OCI-LY7 (cell line): ENCODE results near the gene HORMAD2. TPM values are rescaled to one million over a fixed set of nuclear protein-coding genes. Genes with fewer than 3 reads are reported as not detected.

ENCODE experiments used
- BruUV-seq: library from RNA; stranded (reverse); fragments of 400-500 nt; replicated peaks from 2 replicates; lab custom pipeline; 2021; lab: Mats Ljungman, UMichigan
- CTCF ChIA-PET: fragments of 300-600 bp; sonication (Branson Sonifier 250); formaldehyde crosslinking; loops from one replicate; lab custom pipeline; 2022; ENCODE audit warnings: antibody characterized with exemption; ENCODE audit not compliant: unreplicated experiment; lab: Charles Lee
- POLR2A ChIA-PET: fragments of 300-600 bp; sonication (Branson Sonifier 250); formaldehyde crosslinking; loops from one replicate; lab custom pipeline; 2022; ENCODE audit warnings: antibody characterized with exemption; lab: Charles Lee
- DNase-seq: peaks from one replicate; pipeline ENCODE4 v3.0.0-alpha.2; 2015; ENCODE audit warnings: low spot score
- H2AFZ ChIP-seq: fragments of 200-600 bp; sonication (generic), shearing (Covaris generic); 2 replicates; pipeline ENCODE4 v1.6.1; 2014; ENCODE audit warnings: mild to moderate bottlenecking, antibody characterized with exemption, low read length, moderate library complexity
- H3K27ac ChIP-seq: fragments of 200-600 bp; sonication (generic); 2 replicates; pipeline ENCODE4 v1.5.1; 2014; ENCODE audit warnings: mixed run types, low read depth, mild to moderate bottlenecking, moderate library complexity, low read length, inconsistent platforms; ENCODE audit not compliant: poor library complexity, severe bottlenecking
- H3K36me3 ChIP-seq: fragments of 200-600 bp; sonication (generic); 2 replicates; pipeline ENCODE4 v1.6.1; 2014; ENCODE audit warnings: mild to moderate bottlenecking, antibody characterized with exemption, low read length, moderate library complexity, mixed read lengths; ENCODE audit not compliant: insufficient read depth
- H3K4me1 ChIP-seq: fragments of 200-600 bp; sonication (generic); 2 replicates; pipeline ENCODE4 v1.5.1; 2014; ENCODE audit warnings: mild to moderate bottlenecking, low read length; ENCODE audit not compliant: insufficient read depth, poor library complexity, severe bottlenecking
- H3K4me2 ChIP-seq: fragments of 200-600 bp; sonication (generic); 2 replicates; pipeline ENCODE4 v1.6.1; 2014; ENCODE audit warnings: mild to moderate bottlenecking, low read length
- H3K4me3 ChIP-seq: fragments of 200-600 bp; sonication (generic); 2 replicates; pipeline ENCODE4 v1.5.1; 2014; ENCODE audit warnings: mild to moderate bottlenecking, low read depth, low read length; ENCODE audit not compliant: poor library complexity, severe bottlenecking
- H3K79me2 ChIP-seq: fragments of 200-600 bp; sonication (generic); 2 replicates; pipeline ENCODE4 v1.6.1; 2016; ENCODE audit warnings: low read depth, mild to moderate bottlenecking, low read length, moderate library complexity, mixed read lengths; ENCODE audit not compliant: insufficient read depth
- H3K9me2 ChIP-seq: fragments of 200-600 bp; sonication (generic); 2 replicates; pipeline ENCODE4 v1.6.1; 2016; ENCODE audit warnings: mild to moderate bottlenecking, low read length, mixed read lengths; ENCODE audit not compliant: insufficient read depth
- H3K9me3 ChIP-seq: fragments of 200-600 bp; sonication (generic); 2 replicates; pipeline ENCODE4 v1.6.1; 2014; ENCODE audit warnings: mild to moderate bottlenecking, mixed run types, low read length, mixed read lengths
- H4K20me1 ChIP-seq: fragments of 200-600 bp; sonication (generic); 2 replicates; pipeline ENCODE4 v1.6.1; 2014; ENCODE audit warnings: mild to moderate bottlenecking, antibody characterized with exemption, low read length, moderate library complexity, mixed read lengths; ENCODE audit not compliant: insufficient read depth
- EZH2phosphoT487 ChIP-seq: fragments of 200-600 bp; sonication (generic); IDR thresholded peaks from 2 replicates; pipeline ENCODE4 v1.6.1; 2018; ENCODE audit warnings: low read depth, borderline replicate concordance, mild to moderate bottlenecking, mixed run types, antibody characterized with exemption, low read length, moderate library complexity, mixed read lengths
- intact Hi-C: fragments of 100-400 bp; cut with micrococcal nuclease; formaldehyde crosslinking; loops from one replicate; pipeline ENCODE4 v1.10.0; 2022; ENCODE audit not compliant: unreplicated experiment
- total RNA-seq, 2 experiments: library from RNA; depleted of rRNA in 1 of 2; stranded (reverse); fragments of >200 nt in 1 of 2; shearing (Covaris generic) in 1 of 2; gene quantifications; 2 replicates each; pipeline ENCODE4 v1.2.3, GENCODE V29; 2014 to 2022
- TF ChIP-seq, protein P1 (sequence below): fragments of 200-600 bp; sonication (generic); conservative IDR thresholded peaks from 2 replicates; pipeline ENCODE4 v1.5.1; 2014; ENCODE audit warnings: mild to moderate bottlenecking, antibody characterized with exemption, low read length, moderate library complexity, mixed read lengths

HORMAD2 gene
- total RNA-seq, 2 experiments from 2014 or later: not detected

DNA sequence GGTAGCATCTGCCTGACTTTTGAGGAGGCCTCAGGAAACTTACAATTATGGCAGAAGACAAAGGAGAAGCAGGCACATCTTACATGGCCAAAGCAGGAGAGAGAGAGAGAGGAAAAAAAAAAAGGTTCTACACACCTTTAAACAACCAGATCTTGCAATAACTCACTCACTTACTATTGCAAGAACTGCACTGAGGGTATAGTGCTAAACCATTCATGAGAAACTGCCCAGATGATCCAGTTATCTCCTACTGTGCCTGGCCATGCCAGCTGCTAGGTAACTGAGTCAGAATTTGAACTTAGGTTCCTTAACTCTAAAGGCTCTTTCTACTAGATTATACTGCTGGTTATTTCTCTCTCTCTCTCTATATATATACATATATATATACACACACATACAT lies 7.3 kb downstream of the HORMAD2 start:
- CTCF ChIA-PET: no interaction called here
- no peak for TF ChIP-seq EZH2phosphoT487
- TF ChIP-seq, protein P1, sequence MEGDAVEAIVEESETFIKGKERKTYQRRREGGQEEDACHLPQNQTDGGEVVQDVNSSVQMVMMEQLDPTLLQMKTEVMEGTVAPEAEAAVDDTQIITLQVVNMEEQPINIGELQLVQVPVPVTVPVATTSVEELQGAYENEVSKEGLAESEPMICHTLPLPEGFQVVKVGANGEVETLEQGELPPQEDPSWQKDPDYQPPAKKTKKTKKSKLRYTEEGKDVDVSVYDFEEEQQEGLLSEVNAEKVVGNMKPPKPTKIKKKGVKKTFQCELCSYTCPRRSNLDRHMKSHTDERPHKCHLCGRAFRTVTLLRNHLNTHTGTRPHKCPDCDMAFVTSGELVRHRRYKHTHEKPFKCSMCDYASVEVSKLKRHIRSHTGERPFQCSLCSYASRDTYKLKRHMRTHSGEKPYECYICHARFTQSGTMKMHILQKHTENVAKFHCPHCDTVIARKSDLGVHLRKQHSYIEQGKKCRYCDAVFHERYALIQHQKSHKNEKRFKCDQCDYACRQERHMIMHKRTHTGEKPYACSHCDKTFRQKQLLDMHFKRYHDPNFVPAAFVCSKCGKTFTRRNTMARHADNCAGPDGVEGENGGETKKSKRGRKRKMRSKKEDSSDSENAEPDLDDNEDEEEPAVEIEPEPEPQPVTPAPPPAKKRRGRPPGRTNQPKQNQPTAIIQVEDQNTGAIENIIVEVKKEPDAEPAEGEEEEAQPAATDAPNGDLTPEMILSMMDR: no peak

DNA sequence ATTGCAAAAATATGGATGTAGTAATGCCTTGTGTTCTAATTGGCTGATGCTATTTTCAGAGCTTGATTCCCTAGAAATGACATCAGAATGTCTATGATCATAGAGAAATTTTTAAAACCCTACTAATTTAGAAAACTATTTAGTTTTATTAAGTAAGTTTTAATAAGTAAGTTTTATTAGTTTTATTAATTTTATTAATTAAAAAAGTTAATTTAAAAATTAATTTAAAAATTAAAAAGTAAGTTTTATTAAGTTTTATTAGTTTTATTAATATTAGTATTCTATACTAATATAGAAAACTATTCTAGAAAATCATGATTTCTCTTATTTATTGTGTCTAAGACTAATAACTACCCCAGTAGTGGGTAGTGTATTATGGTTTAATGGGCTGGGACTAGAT lies 8.2 kb downstream of the HORMAD2 start:
- POLR2A ChIA-PET: no interaction called here
- no peak overlapping the region for H3K4me3 ChIP-seq
- H3K36me3 ChIP-seq: no peaks in the 10 kb centered on the region
- CTCF ChIA-PET: interaction anchor here (1.0 kb wide), 1 partner anchor 452 kb away, joined by 3 read pairs; no protein-coding TSS in a partner anchor
- no peaks in the 10 kb centered on the region for H3K9me2 ChIP-seq
- no peaks in the 10 kb centered on the region for H4K20me1 ChIP-seq
- peaks cover 8% of the 10 kb centered on the region for H3K9me3 ChIP-seq
- H3K4me2 ChIP-seq: no peak overlapping the region
- H3K4me1 ChIP-seq: no peaks in the 10 kb centered on the region
- H2AFZ ChIP-seq: no peak overlapping the region
- H3K27ac ChIP-seq: no peak overlapping the region
- TF ChIP-seq, protein P1: no peak
- no peak for TF ChIP-seq EZH2phosphoT487
- H3K79me2 ChIP-seq: no peaks in the 10 kb centered on the region
- no peak for DNase-seq
- intact Hi-C loops: loop anchor here (2.0 kb wide), 2 partner anchors 454 to 498 kb away; no protein-coding TSS in a partner anchor
- BruUV-seq: no TSS peak

More for the DNA sequence above, 7.3 kb downstream of the HORMAD2 start:
- no peaks in the 10 kb centered on the region for H3K36me3 ChIP-seq
- H2AFZ ChIP-seq: no peak overlapping the region
- H3K4me3 ChIP-seq: no peak overlapping the region
- no peaks in the 10 kb centered on the region for H3K4me1 ChIP-seq
- H3K79me2 ChIP-seq: no peaks in the 10 kb centered on the region
- no peaks in the 10 kb centered on the region for H4K20me1 ChIP-seq
- POLR2A ChIA-PET: no interaction called here
- intact Hi-C loops: loop anchor here (2.0 kb wide), 2 partner anchors 453 to 497 kb away; no protein-coding TSS in a partner anchor
- no TSS peak for BruUV-seq
- peaks cover 2% of the 10 kb centered on the region; the same call in 1 of the 2 replicates for H3K9me3 ChIP-seq
- no peak for DNase-seq
- no peak overlapping the region for H3K27ac ChIP-seq
- no peak overlapping the region for H3K4me2 ChIP-seq
- H3K9me2 ChIP-seq: no peaks in the 10 kb centered on the region

DNA sequence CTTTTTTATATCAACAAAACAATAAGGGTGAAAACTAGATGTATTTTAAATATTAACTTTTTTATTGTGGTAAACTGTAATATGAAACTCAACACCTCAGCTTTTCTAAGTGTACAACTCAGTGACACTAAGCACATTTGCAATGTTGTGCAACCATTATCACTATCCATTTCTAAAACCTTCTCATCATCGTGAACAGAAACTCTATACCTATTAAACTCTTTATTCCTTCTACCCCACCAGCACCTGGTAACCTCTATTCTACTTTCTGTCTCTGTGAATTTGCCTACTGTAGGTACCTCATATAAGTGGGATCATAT lies 9.4 kb downstream of the HORMAD2 start:
- CTCF ChIA-PET: no interaction called here
- TF ChIP-seq EZH2phosphoT487: no peak
- no peaks in the 10 kb centered on the region for H3K9me2 ChIP-seq
- intact Hi-C loops: loop anchor here (2.0 kb wide), 2 partner anchors 455 to 499 kb away; no protein-coding TSS in a partner anchor
- POLR2A ChIA-PET: no interaction called here
- no peaks in the 10 kb centered on the region for H3K4me1 ChIP-seq
- no peaks in the 10 kb centered on the region for H4K20me1 ChIP-seq
- no peak overlapping the region for H3K27ac ChIP-seq
- no peak for DNase-seq
- no peak overlapping the region for H3K4me3 ChIP-seq
- no peak overlapping the region for H3K4me2 ChIP-seq
- peaks cover 18% of the 10 kb centered on the region for H3K9me3 ChIP-seq
- BruUV-seq: no TSS peak
- no peak overlapping the region for H2AFZ ChIP-seq
- no peaks in the 10 kb centered on the region for H3K79me2 ChIP-seq
- no peaks in the 10 kb centered on the region for H3K36me3 ChIP-seq
